ENCODE data around the gene LRRC8D.

The LRRC8D gene

GRCh38 chr1:89918127-89918793, 97.4 kb downstream of the LRRC8D start:
- H3K27me3 ChIP-seq (ENCODE audit: low read length) = no peaks in the 10 kb centered on the region
- no peaks in the 10 kb centered on the region for H3F3A ChIP-seq (ENCODE audit: insufficient read depth)
- peaks cover 9% of the 10 kb centered on the region; the same call in 1 of the 2 replicates for H3K36me3 ChIP-seq (ENCODE audit: low read length)
- no peak overlapping the region for H3K4me2 ChIP-seq (ENCODE audit: low read depth, low read length, poor library complexity, severe bottlenecking)
- H3K79me2 ChIP-seq (ENCODE audit: insufficient read depth, low read length) = peaks cover 4% of the 10 kb centered on the region; the same call in 1 of the 2 replicates
- TF ChIP-seq EZH2phosphoT487 (conservative IDR thresholded peaks at IDR 0.05; ENCODE audit: low read length) (no peak), CTCF (IDR thresholded peaks at IDR 0.05; ENCODE audit: insufficient read depth, low read length, poor library complexity, severe bottlenecking) (no peak)
- no peaks in the 10 kb centered on the region for H3K9me3 ChIP-seq (ENCODE audit: insufficient read depth, low read length)
- H3K27ac ChIP-seq (ENCODE audit: low read depth, low read length) = no peak overlapping the region
- no peak overlapping the region for H3K9ac ChIP-seq (ENCODE audit: low read length)
- H4K20me1 ChIP-seq (ENCODE audit: low read depth, low read length) = no peaks in the 10 kb centered on the region
- H3K9me2 ChIP-seq (replicated peaks; ENCODE audit: insufficient read depth, low read length) = no peaks in the 10 kb centered on the region
- no peak overlapping the region for H3K4me3 ChIP-seq (ENCODE audit: insufficient read depth, low read length, poor library complexity, severe bottlenecking)
- H2AFZ ChIP-seq (ENCODE audit: low read depth, low read length, severe bottlenecking) = no peak overlapping the region

- Histone ChIP-seq H3K27me3 (ENCODE audit: low read length) (no peaks in the 10 kb centered on the region), H3K27ac (ENCODE audit: low read depth, low read length) (no peak overlapping the region), H3K9me3 (ENCODE audit: insufficient read depth, low read length) (no peaks in the 10 kb centered on the region), H3K4me2 (ENCODE audit: low read depth, low read length, poor library complexity, severe bottlenecking) (no peak overlapping the region), H3K9me2 (replicated peaks; ENCODE audit: insufficient read depth, low read length) (no peaks in the 10 kb centered on the region), H3K9ac (ENCODE audit: low read length) (no peak overlapping the region), H3F3A (ENCODE audit: insufficient read depth) (no peaks in the 10 kb centered on the region), H3K4me3 (ENCODE audit: insufficient read depth, low read length, poor library complexity, severe bottlenecking) (no peak overlapping the region), H3K79me2 (ENCODE audit: insufficient read depth, low read length) (0 out of 2 replicates have a peak, but pooled peaks cover 4% of the 10 kb centered on the region), H2AFZ (ENCODE audit: low read depth, low read length, severe bottlenecking) (no peak overlapping the region), H4K20me1 (ENCODE audit: low read depth, low read length) (no peaks in the 10 kb centered on the region), H3K36me3 (ENCODE audit: low read length) (peaks cover 11% of the 10 kb centered on the region; the same call in 1 of the 2 replicates)
- no peak for TF ChIP-seq EZH2phosphoT487 (conservative IDR thresholded peaks at IDR 0.05; ENCODE audit: low read length)
Observed at GRCh38 chr1:89918794-89919155, 97.9 kb downstream of the LRRC8D start.

DNA sequence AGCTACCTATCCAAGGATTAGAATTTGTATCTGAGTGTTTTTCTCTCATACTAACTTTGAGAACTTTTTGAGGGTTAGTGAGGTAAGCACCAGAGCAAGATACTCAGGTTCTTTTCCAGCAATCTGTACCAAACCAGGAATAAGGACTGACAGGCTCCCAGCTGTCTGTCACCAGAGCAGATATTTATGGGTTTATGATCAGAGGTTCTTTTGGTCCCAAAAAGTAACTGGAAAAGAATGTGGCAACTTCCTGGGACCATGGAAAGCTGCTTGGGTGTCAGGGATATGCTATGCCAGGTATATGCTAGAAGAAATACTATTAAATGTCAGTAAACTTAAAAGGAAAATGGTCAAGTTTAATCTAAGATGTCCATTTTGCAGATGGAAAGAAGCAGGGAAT, 98.3 kb downstream of the LRRC8D start:
- Histone ChIP-seq H4K20me1 (ENCODE audit: low read depth, low read length) (no peaks in the 10 kb centered on the region), H3K27ac (ENCODE audit: low read depth, low read length) (no peak overlapping the region), H3F3A (ENCODE audit: insufficient read depth) (no peaks in the 10 kb centered on the region), H3K9ac (ENCODE audit: low read length) (no peak overlapping the region), H3K36me3 (ENCODE audit: low read length) (peaks cover 11% of the 10 kb centered on the region; the same call in 1 of the 2 replicates), H3K27me3 (ENCODE audit: low read length) (no peaks in the 10 kb centered on the region), H3K9me3 (ENCODE audit: insufficient read depth, low read length) (no peaks in the 10 kb centered on the region), H3K4me3 (ENCODE audit: insufficient read depth, low read length, poor library complexity, severe bottlenecking) (no peak overlapping the region), H2AFZ (ENCODE audit: low read depth, low read length, severe bottlenecking) (no peak overlapping the region), H3K9me2 (replicated peaks; ENCODE audit: insufficient read depth, low read length) (no peaks in the 10 kb centered on the region), H3K79me2 (ENCODE audit: insufficient read depth, low read length) (0 out of 2 replicates have a peak, but pooled peaks cover 4% of the 10 kb centered on the region), H3K4me2 (ENCODE audit: low read depth, low read length, poor library complexity, severe bottlenecking) (no peak overlapping the region)
- TF ChIP-seq CTCF (IDR thresholded peaks at IDR 0.05; ENCODE audit: insufficient read depth, low read length, poor library complexity, severe bottlenecking) = no peak
- no peak for TF ChIP-seq EZH2phosphoT487 (conservative IDR thresholded peaks at IDR 0.05; ENCODE audit: low read length)

DNA sequence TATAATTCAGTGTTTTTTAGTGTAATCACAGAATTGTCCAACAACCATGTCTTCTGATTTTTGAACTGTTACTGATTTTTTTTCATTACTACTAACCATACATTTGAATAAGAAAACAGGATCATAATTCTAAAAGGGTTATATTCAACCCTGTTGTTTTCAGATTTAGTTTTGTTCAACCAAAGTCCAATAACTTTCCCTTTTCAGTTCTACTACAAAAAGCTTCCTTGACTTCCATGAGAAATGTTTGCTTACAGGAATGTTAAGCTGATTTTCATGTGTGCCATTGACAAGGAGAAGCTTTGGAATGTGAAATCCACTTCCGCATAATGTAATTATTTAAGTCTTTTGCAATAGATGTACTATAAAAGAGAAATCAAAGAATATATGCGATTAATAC, 102.1 kb downstream of the LRRC8D start:
- Histone ChIP-seq H3K9me2 (replicated peaks; ENCODE audit: insufficient read depth, low read length) (no peaks in the 10 kb centered on the region), H3K36me3 (ENCODE audit: low read length) (peaks cover 11% of the 10 kb centered on the region; the same call in 1 of the 2 replicates), H4K20me1 (ENCODE audit: low read depth, low read length) (no peaks in the 10 kb centered on the region), H3K27me3 (ENCODE audit: low read length) (no peaks in the 10 kb centered on the region), H2AFZ (ENCODE audit: low read depth, low read length, severe bottlenecking) (no peak overlapping the region), H3F3A (ENCODE audit: insufficient read depth) (no peaks in the 10 kb centered on the region), H3K27ac (ENCODE audit: low read depth, low read length) (no peak overlapping the region), H3K4me2 (ENCODE audit: low read depth, low read length, poor library complexity, severe bottlenecking) (no peak overlapping the region), H3K9me3 (ENCODE audit: insufficient read depth, low read length) (no peaks in the 10 kb centered on the region), H3K79me2 (ENCODE audit: insufficient read depth, low read length) (0 out of 2 replicates have a peak, but pooled peaks cover 4% of the 10 kb centered on the region), H3K9ac (ENCODE audit: low read length) (no peak overlapping the region), H3K4me3 (ENCODE audit: insufficient read depth, low read length, poor library complexity, severe bottlenecking) (no peak overlapping the region)
- TF ChIP-seq EZH2phosphoT487 (conservative IDR thresholded peaks at IDR 0.05; ENCODE audit: low read length) = no peak
- no peak for TF ChIP-seq CTCF (IDR thresholded peaks at IDR 0.05; ENCODE audit: insufficient read depth, low read length, poor library complexity, severe bottlenecking)

All from SU-DHL-6 (cell line).